OCI-LY3 (cell line): Measurements from ENCODE around the gene CHMP3.

Experiments
- H2AFZ ChIP-seq: fragments of 200-600, 300-600 bp; shearing (Covaris generic); 2 replicates; pipeline ENCODE4 v1.6.0; 2014; ENCODE audit warnings: antibody characterized with exemption, low read depth, low read length
- H3K27ac ChIP-seq: fragments of 200-600, 300-600 bp; sonication (generic); 2 replicates; pipeline ENCODE4 v1.5.1; 2014; ENCODE audit warnings: mild to moderate bottlenecking, low read length, moderate library complexity, mixed read lengths
- H3K27me3 ChIP-seq: fragments of 200-600, 300-600 bp; sonication (generic); 2 replicates; pipeline ENCODE4 v1.6.1; 2014; ENCODE audit warnings: low read depth, low read length, mixed read lengths
- H3K36me3 ChIP-seq: fragments of 200-600, 300-600 bp; sonication (generic); replicated peaks from 2 replicates; pipeline ENCODE3; 2014; ENCODE audit warnings: low read depth, low read length, mixed read lengths
- H3K4me1 ChIP-seq: fragments of 300-600, 200-600 bp; sonication (generic); 2 replicates; pipeline ENCODE4 v1.6.1; 2014; ENCODE audit warnings: low read length, mixed read lengths
- H3K4me2 ChIP-seq: fragments of 200-600, 300-600 bp; sonication (generic); 2 replicates; pipeline ENCODE4 v1.6.1; 2014; ENCODE audit warnings: low read length, mixed read lengths
- H3K4me3 ChIP-seq: fragments of 300-600, 200-600 bp; sonication (generic); 2 replicates; pipeline ENCODE4 v1.5.1; 2014; ENCODE audit warnings: antibody characterized with exemption, mild to moderate bottlenecking, low read length, moderate library complexity
- H3K79me2 ChIP-seq: fragments of 300-600, 200-600 bp; shearing (Covaris generic); 2 replicates; pipeline ENCODE4 v1.6.1; 2014; ENCODE audit warnings: mild to moderate bottlenecking, low read length, mixed read lengths
- H3K9ac ChIP-seq: fragments of 300-600, 200-600 bp; shearing (Covaris generic); 2 replicates; pipeline ENCODE4 v1.6.0; 2014; ENCODE audit warnings: mild to moderate bottlenecking, low read length, moderate library complexity
- H3K9me3 ChIP-seq: fragments of 200-600, 300-600 bp; shearing (Covaris generic); 2 replicates; pipeline ENCODE4 v1.6.1; 2014; ENCODE audit warnings: low read length, mixed read lengths; ENCODE audit not compliant: insufficient read depth
- H4K20me1 ChIP-seq: fragments of 200-600, 300-600 bp; sonication (generic); 2 replicates; pipeline ENCODE4 v1.6.1; 2016; ENCODE audit warnings: low read length, mixed read lengths; ENCODE audit not compliant: insufficient read depth
- CTCF ChIP-seq: fragments of 200-600, 300-600 bp; sonication (generic); IDR thresholded peaks from 2 replicates; pipeline ENCODE4 v1.5.1; 2014; ENCODE audit warnings: antibody characterized with exemption, low read length, low read depth
- EZH2phosphoT487 ChIP-seq: fragments of 200-600 bp; shearing (Covaris generic); IDR thresholded peaks from 2 replicates; pipeline ENCODE4 v1.6.1; 2018; ENCODE audit warnings: antibody characterized with exemption, mixed run types, low read depth

CHMP3 gene

GRCh38 chr2:86512034-86512433, 51.2 kb downstream of the CHMP3 start:
- Histone ChIP-seq H3K9me3 (no peaks in the 10 kb centered on the region), H4K20me1 (no peaks in the 10 kb centered on the region), H3K9ac (no peak overlapping the region), H3K36me3 (peaks cover 14% of the 10 kb centered on the region), H3K27me3 (no peaks in the 10 kb centered on the region), H2AFZ (no peak overlapping the region), H3K27ac (no peak overlapping the region), H3K4me1 (no peaks in the 10 kb centered on the region), H3K4me3 (no peak overlapping the region), H3K79me2 (no peaks in the 10 kb centered on the region), H3K4me2 (no peak overlapping the region)
- no peak for TF ChIP-seq CTCF
- TF ChIP-seq EZH2phosphoT487, result no peak

DNA sequence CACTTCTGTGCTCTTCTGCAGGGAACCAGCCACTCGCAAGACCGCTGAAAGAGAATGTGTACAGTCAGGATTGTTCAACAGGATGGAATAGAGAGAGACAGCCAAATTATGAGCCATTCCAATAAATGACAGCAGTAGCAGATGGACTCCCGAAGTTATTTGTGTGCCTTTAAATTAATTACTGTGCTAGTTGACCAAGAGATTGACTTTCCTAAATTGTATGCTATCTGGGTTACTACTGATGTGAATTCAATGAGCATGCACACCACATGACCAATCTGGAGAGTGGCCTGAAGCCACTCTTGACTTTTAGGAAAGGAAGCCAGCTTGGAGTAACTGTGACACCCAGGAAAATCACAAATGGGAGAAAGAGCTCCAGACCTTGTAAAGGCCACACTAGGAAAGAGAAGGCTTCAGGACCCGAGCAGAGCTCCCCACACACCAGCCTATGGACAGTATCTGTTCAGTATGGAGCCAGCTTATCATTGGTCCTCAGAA, 52.8 kb downstream of the CHMP3 start:
- Histone ChIP-seq H4K20me1 (no peaks in the 10 kb centered on the region), H3K4me2 (no peak overlapping the region), H3K4me3 (no peak overlapping the region), H3K36me3 (peaks cover 15% of the 10 kb centered on the region), H3K9ac (no peak overlapping the region), H3K27me3 (no peaks in the 10 kb centered on the region), H3K4me1 (no peaks in the 10 kb centered on the region), H2AFZ (no peak overlapping the region), H3K9me3 (no peaks in the 10 kb centered on the region), H3K27ac (no peak overlapping the region), H3K79me2 (no peaks in the 10 kb centered on the region)
- TF ChIP-seq EZH2phosphoT487, result no peak
- no peak for TF ChIP-seq CTCF

DNA sequence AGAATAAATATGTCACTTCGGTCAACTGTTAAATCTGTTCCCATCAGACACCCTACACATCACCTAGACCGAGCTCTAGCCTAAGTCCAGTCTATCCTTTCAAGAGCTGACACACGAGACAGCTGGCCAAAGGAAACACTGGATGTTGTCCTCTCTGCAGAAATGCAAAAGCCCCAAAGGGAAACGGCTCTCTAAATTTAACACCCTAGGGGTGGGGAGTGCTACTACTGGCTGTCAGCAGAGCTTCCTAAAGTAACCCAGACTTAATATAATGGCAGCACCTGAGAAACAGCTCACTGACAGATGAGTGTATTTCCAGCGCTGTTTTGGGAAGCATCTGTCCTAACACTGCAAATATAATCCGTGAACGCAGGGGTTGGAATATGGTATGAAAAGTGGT, 55.6 kb downstream of the CHMP3 start:
- Histone ChIP-seq H3K4me3 (no peak overlapping the region), H2AFZ (no peak overlapping the region), H4K20me1 (no peaks in the 10 kb centered on the region), H3K36me3 (peaks cover 37% of the 10 kb centered on the region), H3K9me3 (no peaks in the 10 kb centered on the region), H3K27ac (no peak overlapping the region), H3K79me2 (no peaks in the 10 kb centered on the region), H3K4me1 (no peaks in the 10 kb centered on the region), H3K4me2 (no peak overlapping the region), H3K27me3 (no peaks in the 10 kb centered on the region), H3K9ac (no peak overlapping the region)
- no peak for TF ChIP-seq CTCF
- TF ChIP-seq EZH2phosphoT487, result no peak

GRCh38 chr2:86500325-86501083, 62.7 kb downstream of the CHMP3 start:
- Histone ChIP-seq H3K27me3 (no peaks in the 10 kb centered on the region), H2AFZ (no peak overlapping the region), H3K4me1 (peaks cover 10% of the 10 kb centered on the region; the same call in 1 of the 2 replicates), H3K36me3 (peaks cover 89% of the 10 kb centered on the region), H3K27ac (no peak overlapping the region), H4K20me1 (no peaks in the 10 kb centered on the region), H3K9ac (no peak overlapping the region), H3K4me3 (no peak overlapping the region), H3K79me2 (no peaks in the 10 kb centered on the region), H3K9me3 (no peaks in the 10 kb centered on the region), H3K4me2 (no peak overlapping the region)
- TF ChIP-seq EZH2phosphoT487, result no peak
- no peak for TF ChIP-seq CTCF
